HG02571 (cell line): ENCODE measurements around the gene ALKBH6.
"Not testable (repeated sequence)": the region's sequence is repeated elsewhere in the genome, so short reads cannot be mapped to it uniquely, and the experiment has no call there.

Experiments used
- ATAC-seq: cut with Tn5 transposase; IDR thresholded peaks from one replicate; pipeline ENCODE4 v1.9.1; 2021; ENCODE audit warnings: mild to moderate bottlenecking, moderate library complexity; ENCODE audit not compliant: unreplicated experiment

The ALKBH6 gene

GRCh38 chr19:36014012-36014924 is at the start of gene ALKBH6:
Gene ALKBH6, minus strand, starts transcription at chr19:36014213. Its CDS starts 816 bp downstream, at chr19:36013397.
- ATAC-seq = peak; percentile 91

- no peak for ATAC-seq
Measured at GRCh38 chr19:36061367-36061766, 47.4 kb upstream of the ALKBH6 start.

- no peak for ATAC-seq
Measured at GRCh38 chr19:36060430-36060829, 46.4 kb upstream of the ALKBH6 start.

- ATAC-seq = no peak
Measured at GRCh38 chr19:36059180-36059910, 45.3 kb upstream of the ALKBH6 start.

- ATAC-seq = no peak
Measured at GRCh38 chr19:36058481-36059179, 44.6 kb upstream of the ALKBH6 start.

- peak; percentile 68 for ATAC-seq
Measured at GRCh38 chr19:36054733-36055686, 41.0 kb upstream of the ALKBH6 start, which contains the start of gene WDR62. Gene WDR62, plus strand, starts transcription at chr19:36054897. Its CDS starts 75 bp downstream, at chr19:36054972.

GRCh38 chr19:36054119-36054732 is 40.2 kb upstream of the ALKBH6 start, which contains the start of gene THAP8:
Gene THAP8, minus strand, starts transcription at chr19:36054285. Its CDS starts 68 bp downstream, at chr19:36054217.
- peak; percentile 73 for ATAC-seq

- ATAC-seq = no peak
Measured at GRCh38 chr19:36051637-36052036, 37.6 kb upstream of the ALKBH6 start.

GRCh38 chr19:36051236-36051635 is 37.2 kb upstream of the ALKBH6 start:
- no peak for ATAC-seq

- ATAC-seq = no peak
Measured at GRCh38 chr19:36049080-36049698, 35.2 kb upstream of the ALKBH6 start.

- no peak for ATAC-seq
Measured at GRCh38 chr19:36047835-36048234, 33.8 kb upstream of the ALKBH6 start.

GRCh38 chr19:36046443-36047050 is 32.5 kb upstream of the ALKBH6 start:
- no peak for ATAC-seq

- ATAC-seq = no peak
Measured at GRCh38 chr19:36043952-36044351, 29.9 kb upstream of the ALKBH6 start.

GRCh38 chr19:36041831-36042230 is 27.8 kb upstream of the ALKBH6 start:
- ATAC-seq = no peak

GRCh38 chr19:36041092-36041491 is 27.1 kb upstream of the ALKBH6 start:
- not testable (repeated sequence) for ATAC-seq

GRCh38 chr19:36040495-36040894 is 26.5 kb upstream of the ALKBH6 start:
- ATAC-seq = no peak

GRCh38 chr19:36032251-36033104 is 18.5 kb upstream of the ALKBH6 start, which contains the start of gene CLIP3:
Gene CLIP3, minus strand, starts transcription at chr19:36032873. Its CDS starts 516 bp downstream, at chr19:36032357.
- no peak for ATAC-seq

GRCh38 chr19:36031308-36031707 is 17.3 kb upstream of the ALKBH6 start:
- no peak for ATAC-seq
